ENCODE data around the gene MAPK8IP1. TPM values are rescaled to one million over a fixed set of nuclear protein-coding genes. Genes with fewer than 3 reads are reported as not detected.
"Not testable (repeated sequence)": the region's sequence is repeated elsewhere in the genome, so short reads cannot be mapped to it uniquely, and the experiment has no call there.

The MAPK8IP1 gene
- total and polyA plus RNA-seq, 2 donors from 2014 or later: 15.7 to 24.8 TPM

- peaks cover 0 to 3% (median 0%) of the 10 kb centered on the region in 3 donors for H3K36me3 ChIP-seq (ENCODE audit: control insufficient read depth in 2 of 3, insufficient read depth in 3 of 3, low read length in 3 of 3)
- H3K9ac ChIP-seq (ENCODE audit: low read length in 3 of 3): no peak overlapping the region
- no peak for TF ChIP-seq CTCF (IDR thresholded peaks at IDR 0.05; ENCODE audit: borderline replicate concordance, extremely low read depth, insufficient read depth)
- no peak overlapping the region for H3K27ac ChIP-seq (ENCODE audit: low read depth in 2 of 2, low read length in 2 of 2)
- no peak overlapping the region for H3K4me3 ChIP-seq (ENCODE audit: low read length in 3 of 3)
- intact Hi-C loops (cut with DNase I): no loop called here
- DNase-seq (no peak), FAIRE-seq (no peak)
- no peaks in the 10 kb centered on the region for H3K9me3 ChIP-seq (ENCODE audit: control insufficient read depth in 2 of 3, insufficient read depth in 1 of 3, low read length in 3 of 3)
- H3K4me1 ChIP-seq (ENCODE audit: control insufficient read depth in 2 of 3, insufficient read depth in 2 of 3, low read depth in 1 of 3, low read length in 3 of 3): peaks cover 0 to 9% (median 4%) of the 10 kb centered on the region in 3 donors
- H3K27me3 ChIP-seq (ENCODE audit: control insufficient read depth, insufficient read depth, low read length): no peaks in the 10 kb centered on the region
Observed at GRCh38 chr11:45904309-45904915, 19.0 kb downstream of the MAPK8IP1 start.

GRCh38 chr11:45905095-45905494 lies 19.6 kb downstream of the MAPK8IP1 start:
- H3K9ac ChIP-seq (ENCODE audit: low read length in 3 of 3): no peak overlapping the region
- DNase-seq (no peak), FAIRE-seq (no peak)
- H3K27me3 ChIP-seq (ENCODE audit: control insufficient read depth, insufficient read depth, low read length): no peaks in the 10 kb centered on the region
- no peak overlapping the region for H3K27ac ChIP-seq (ENCODE audit: low read depth in 2 of 2, low read length in 2 of 2)
- peaks cover 0 to 9% (median 4%) of the 10 kb centered on the region in 3 donors for H3K4me1 ChIP-seq (ENCODE audit: control insufficient read depth in 2 of 3, insufficient read depth in 2 of 3, low read depth in 1 of 3, low read length in 3 of 3)
- intact Hi-C loops (cut with DNase I): no loop called here
- no peak overlapping the region for H3K4me3 ChIP-seq (ENCODE audit: low read length in 3 of 3)
- H3K36me3 ChIP-seq (ENCODE audit: control insufficient read depth in 2 of 3, insufficient read depth in 3 of 3, low read length in 3 of 3): peaks cover 0 to 3% (median 0%) of the 10 kb centered on the region in 3 donors
- H3K9me3 ChIP-seq (ENCODE audit: control insufficient read depth in 2 of 3, insufficient read depth in 1 of 3, low read length in 3 of 3): no peaks in the 10 kb centered on the region
- no peak for TF ChIP-seq CTCF (IDR thresholded peaks at IDR 0.05; ENCODE audit: borderline replicate concordance, extremely low read depth, insufficient read depth)

GRCh38 chr11:45905576-45905975 lies 20.1 kb downstream of the MAPK8IP1 start:
- DNase-seq; FAIRE-seq; intact Hi-C loops (cut with DNase I); H3K9ac ChIP-seq (ENCODE audit: low read length in 3 of 3); H3K9me3 ChIP-seq (ENCODE audit: control insufficient read depth in 2 of 3, insufficient read depth in 1 of 3, low read length in 3 of 3); H3K27ac ChIP-seq (ENCODE audit: low read depth in 2 of 2, low read length in 2 of 2); H3K4me3 ChIP-seq (ENCODE audit: low read length in 3 of 3); H3K36me3 ChIP-seq (ENCODE audit: control insufficient read depth in 2 of 3, insufficient read depth in 3 of 3, low read length in 3 of 3); H3K27me3 ChIP-seq (ENCODE audit: control insufficient read depth, insufficient read depth, low read length); H3K4me1 ChIP-seq (ENCODE audit: control insufficient read depth in 2 of 3, insufficient read depth in 2 of 3, low read depth in 1 of 3, low read length in 3 of 3): not testable (repeated sequence)

- Histone ChIP-seq H3K27ac (ENCODE audit: low read depth in 2 of 2, low read length in 2 of 2) (no peak overlapping the region), H3K9me3 (ENCODE audit: control insufficient read depth in 2 of 3, insufficient read depth in 1 of 3, low read length in 3 of 3) (no peaks in the 10 kb centered on the region), H3K4me1 (ENCODE audit: control insufficient read depth in 2 of 3, insufficient read depth in 2 of 3, low read depth in 1 of 3, low read length in 3 of 3) (no peaks in the 10 kb centered on the region), H3K36me3 (ENCODE audit: control insufficient read depth in 2 of 3, insufficient read depth in 3 of 3, low read length in 3 of 3) (peaks cover 0 to 3% (median under 1%) of the 10 kb centered on the region in 3 donors), H3K4me3 (ENCODE audit: low read length in 3 of 3) (no peak overlapping the region), H3K9ac (ENCODE audit: low read length in 3 of 3) (no peak overlapping the region), H3K27me3 (ENCODE audit: control insufficient read depth, insufficient read depth, low read length) (no peaks in the 10 kb centered on the region)
- TF ChIP-seq CTCF (IDR thresholded peaks at IDR 0.05; ENCODE audit: borderline replicate concordance, extremely low read depth, insufficient read depth): no peak
- DNase-seq (no peak), FAIRE-seq (no peak)
- intact Hi-C loops (cut with DNase I): no loop called here
Observed at GRCh38 chr11:45906096-45906682, 20.7 kb downstream of the MAPK8IP1 start.

Measured in kidney (tissue), 14 donors.